HCT116 (cell line): ENCODE results near the gene DPP4. TPM values are rescaled to one million over a fixed set of nuclear protein-coding genes. Genes with fewer than 3 reads are reported as not detected.

Source experiments
- ATAC-seq: fragments of 200-7000 bp; cut with Tn5 transposase; 2 replicates; pipeline ENCODE4 v1.9.1; 2020; ENCODE audit warnings: mild to moderate bottlenecking, moderate library complexity
- BruUV-seq: library from RNA; stranded (reverse); fragments of 400-500 nt; replicated peaks from 2 replicates; lab custom pipeline; 2021; lab: Mats Ljungman, UMichigan
- CTCF ChIA-PET: fragments of 300-600 bp; sonication (Branson Sonifier 250); formaldehyde crosslinking; loops from one replicate; lab custom pipeline; 2021; ENCODE audit warnings: antibody characterized with exemption; lab: Charles Lee
- POLR2A ChIA-PET: fragments of 300-600, 350-600 bp; sonication (Branson Sonifier 250); formaldehyde crosslinking; loops from one replicate; lab custom pipeline; 2021; ENCODE audit warnings: antibody characterized with exemption; lab: Charles Lee
- RAD21 ChIA-PET, 2 experiments: fragments of 300-600 bp; sonication (Branson Sonifier 250); formaldehyde crosslinking; loops; one replicate each; lab custom pipeline; 2023; ENCODE audit warnings: low total read pairs in 2 of 2; ENCODE audit not compliant: uncharacterized antibody in 2 of 2, unreplicated experiment in 2 of 2, low non-redundant PET in 1 of 2; lab: Charles Lee
- DNase-seq: peaks from one replicate; pipeline ENCODE4 v3.0.0-alpha.2; 2010; ENCODE audit warnings: low read depth, low spot score
- H2AFZ ChIP-seq: fragments of 200-600 bp; shearing (Covaris generic), sonication (generic); 2 replicates; pipeline ENCODE4 v1.6.1; 2017; ENCODE audit warnings: low read depth, mixed run types, mixed read lengths, antibody characterized with exemption, low read length; ENCODE audit not compliant: poor library complexity, severe bottlenecking
- H3K27ac ChIP-seq: 2 replicates; pipeline ENCODE4 v1.5.1; 2012; ENCODE audit warnings: low read depth, low read length
- H3K27me3 ChIP-seq: fragments of 200-600 bp; sonication (generic); 2 replicates; pipeline ENCODE4 v1.6.1; 2016; ENCODE audit warnings: mixed run types, low read length, mixed read lengths; ENCODE audit not compliant: insufficient read depth
- H3K36me3 ChIP-seq, 2 experiments: fragments of 200-500 bp in 1 of 2; fragments of 200-600 bp in 1 of 2; sonication (Bioruptor generic) in 1 of 2; sonication (generic) in 1 of 2; 2 replicates each; pipeline versions ENCODE4 v1.5.1 to v1.6.1; 2014 to 2016; ENCODE audit warnings: low read length in 2 of 2, inconsistent platforms in 1 of 2, mixed read lengths in 1 of 2, mixed run types in 1 of 2; ENCODE audit not compliant: insufficient read depth in 2 of 2, control insufficient read depth in 1 of 2
- H3K4me1 ChIP-seq, 2 experiments: fragments of 200-600 bp in 1 of 2; sonication (generic) in 1 of 2; 2 replicates each; pipeline versions ENCODE4 v1.5.1 to v1.6.1; 2012 to 2017; ENCODE audit warnings: low read length in 2 of 2, inconsistent platforms in 1 of 2, mild to moderate bottlenecking in 1 of 2, mixed read lengths in 1 of 2, mixed run types in 1 of 2, moderate library complexity in 1 of 2; ENCODE audit not compliant: insufficient read depth in 2 of 2, control insufficient read depth in 1 of 2
- H3K4me2 ChIP-seq: fragments of 200-600 bp; sonication (generic); 2 replicates; pipeline ENCODE4 v1.6.1; 2017; ENCODE audit warnings: mixed run types, low read length, mixed read lengths
- H3K4me3 ChIP-seq, 2 experiments: fragments of 200-600 bp in 1 of 2; sonication (generic) in 1 of 2; replicated peaks in 1 of 2; 2 replicates each; pipeline ENCODE4 v1.5.1; 2011 to 2016; ENCODE audit warnings: low read length in 2 of 2, control low read depth in 1 of 2, low read depth in 1 of 2, mild to moderate bottlenecking in 1 of 2, mixed read lengths in 1 of 2, mixed run types in 1 of 2
- H3K79me2 ChIP-seq: fragments of 200-600 bp; sonication (generic); 2 replicates; pipeline ENCODE4 v1.6.1; 2017; ENCODE audit warnings: mild to moderate bottlenecking, mixed run types, low read length, moderate library complexity, mixed read lengths; ENCODE audit not compliant: insufficient read depth
- H3K9ac ChIP-seq: fragments of 200-600 bp; sonication (generic); 2 replicates; pipeline ENCODE4 v1.6.1; 2016; ENCODE audit warnings: low read length, mixed read lengths
- H3K9me2 ChIP-seq: fragments of 200-600 bp; sonication (generic), shearing (Covaris generic); 2 replicates; pipeline ENCODE4 v1.6.1; 2017; ENCODE audit warnings: mixed run types, mild to moderate bottlenecking, moderate library complexity; ENCODE audit not compliant: insufficient read depth
- H3K9me3 ChIP-seq, 2 experiments: fragments of 200-500 bp in 1 of 2; fragments of 200-600 bp in 1 of 2; sonication (Bioruptor generic) in 1 of 2; sonication (generic) in 1 of 2; 2 replicates each; pipeline ENCODE4 v1.6.1; 2014 to 2017; ENCODE audit warnings: low read length in 2 of 2, mixed read lengths in 2 of 2, inconsistent platforms in 1 of 2, low read depth in 1 of 2, mild to moderate bottlenecking in 1 of 2, mixed run types in 1 of 2, moderate library complexity in 1 of 2; ENCODE audit not compliant: control insufficient read depth in 1 of 2, insufficient read depth in 1 of 2
- H4K20me1 ChIP-seq: fragments of 200-600 bp; sonication (generic), shearing (Covaris generic); 2 replicates; pipeline ENCODE4 v1.6.1; 2017; ENCODE audit warnings: mixed run types, mild to moderate bottlenecking, moderate library complexity; ENCODE audit not compliant: insufficient read depth
- CBX3 ChIP-seq: IDR thresholded peaks from 2 replicates; pipeline ENCODE4 v1.6.1; 2012; ENCODE audit warnings: low read depth
- CEBPB ChIP-seq: IDR thresholded peaks from 2 replicates; pipeline ENCODE4 v1.6.1; 2012; ENCODE audit warnings: low read depth
- EGR1 ChIP-seq: IDR thresholded peaks from 2 replicates; pipeline ENCODE4 v1.6.1; 2012; ENCODE audit warnings: low read depth
- ELF1 ChIP-seq: IDR thresholded peaks from 2 replicates; pipeline ENCODE4 v1.6.1; 2012; ENCODE audit warnings: low read depth, borderline replicate concordance
- EZH2phosphoT487 ChIP-seq: fragments of 200-600 bp; IDR thresholded peaks from 2 replicates; pipeline ENCODE4 v1.6.1; 2018; ENCODE audit warnings: antibody characterized with exemption, borderline replicate concordance
- POLR2A ChIP-seq: IDR thresholded peaks from 2 replicates; pipeline ENCODE4 v1.7.0; 2011; ENCODE audit warnings: borderline replicate concordance; ENCODE audit not compliant: insufficient read depth, insufficient read length; ENCODE audit errors: extremely low read depth
- SRF ChIP-seq: IDR thresholded peaks from 2 replicates; pipeline ENCODE4 v1.6.1; 2012; ENCODE audit warnings: low read depth
- TCF7L2 ChIP-seq: IDR thresholded peaks from 2 replicates; pipeline ENCODE4 v1.7.0; 2011; ENCODE audit warnings: borderline replicate concordance, inconsistent platforms; ENCODE audit not compliant: insufficient read depth, insufficient read length; ENCODE audit errors: extremely low read depth
- YY1 ChIP-seq: IDR thresholded peaks from 2 replicates; pipeline ENCODE4 v1.6.1; 2011; ENCODE audit warnings: low read length, low read depth, moderate library complexity, mild to moderate bottlenecking; ENCODE audit not compliant: insufficient replicate concordance; ENCODE audit errors: extremely low read depth
- ZFX ChIP-seq: fragments of 450-650 bp; IDR thresholded peaks from 2 replicates; pipeline ENCODE4 v1.6.1; 2017
- intact Hi-C: fragments of 100-400 bp; cut with micrococcal nuclease; formaldehyde crosslinking; loops from 2 replicates; pipeline ENCODE4 v1.10.0; 2022
- total RNA-seq: library from RNA; stranded (reverse); gene quantifications from one replicate; pipeline ENCODE4 v1.2.1, GENCODE V29; 2021; ENCODE audit not compliant: unreplicated experiment
- TF ChIP-seq, protein P1 (sequence below): IDR thresholded peaks from 2 replicates; pipeline ENCODE4 v1.6.1; 2011; ENCODE audit warnings: mild to moderate bottlenecking, low read length, moderate library complexity; ENCODE audit not compliant: insufficient replicate concordance; ENCODE audit errors: extremely low read depth
- TF ChIP-seq, protein P2 (sequence below): IDR thresholded peaks from 2 replicates; pipeline ENCODE4 v1.6.1; 2012; ENCODE audit warnings: low read depth
- TF ChIP-seq, protein P3 (sequence below), 3 experiments: fragments of 200-600 bp in 1 of 3; sonication (generic) in 1 of 3; IDR thresholded peaks in 2 of 3; conservative IDR thresholded peaks in 1 of 3; 2 replicates each; pipeline ENCODE4 v1.5.1; 2012 to 2017; ENCODE audit warnings: low read depth in 2 of 3, low read length in 2 of 3, antibody characterized with exemption in 1 of 3, borderline replicate concordance in 1 of 3, control low read depth in 1 of 3, mild to moderate bottlenecking in 1 of 3, mixed read lengths in 1 of 3, mixed run types in 1 of 3, moderate library complexity in 1 of 3; ENCODE audit not compliant: insufficient read depth in 1 of 3

DPP4 gene
- total RNA-seq, 1 experiment from 2014 or later: 3.6 TPM

DNA sequence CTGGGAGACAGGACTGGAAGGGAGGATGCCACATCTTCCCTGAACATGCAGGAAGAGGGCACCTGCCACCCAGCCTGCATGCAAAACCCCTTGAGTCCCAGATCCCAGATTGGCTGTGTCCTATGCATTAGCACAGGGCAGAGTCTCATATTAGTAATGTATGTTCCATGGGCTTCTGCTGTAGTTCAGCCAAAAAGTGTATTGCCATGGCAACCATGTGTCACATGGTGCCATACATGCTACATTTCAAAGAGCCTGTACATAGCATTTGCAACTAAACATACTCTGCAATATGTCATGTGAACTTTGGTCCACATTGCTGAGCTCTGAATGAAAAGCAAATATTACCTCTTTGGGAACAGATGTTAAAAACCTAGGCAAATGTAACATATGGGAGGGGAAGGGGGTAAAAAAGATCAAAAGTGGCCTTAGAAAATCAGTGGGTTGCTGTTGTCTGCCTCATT is 78.4 kb downstream of the DPP4 start (continued):
- TF ChIP-seq, protein P1, sequence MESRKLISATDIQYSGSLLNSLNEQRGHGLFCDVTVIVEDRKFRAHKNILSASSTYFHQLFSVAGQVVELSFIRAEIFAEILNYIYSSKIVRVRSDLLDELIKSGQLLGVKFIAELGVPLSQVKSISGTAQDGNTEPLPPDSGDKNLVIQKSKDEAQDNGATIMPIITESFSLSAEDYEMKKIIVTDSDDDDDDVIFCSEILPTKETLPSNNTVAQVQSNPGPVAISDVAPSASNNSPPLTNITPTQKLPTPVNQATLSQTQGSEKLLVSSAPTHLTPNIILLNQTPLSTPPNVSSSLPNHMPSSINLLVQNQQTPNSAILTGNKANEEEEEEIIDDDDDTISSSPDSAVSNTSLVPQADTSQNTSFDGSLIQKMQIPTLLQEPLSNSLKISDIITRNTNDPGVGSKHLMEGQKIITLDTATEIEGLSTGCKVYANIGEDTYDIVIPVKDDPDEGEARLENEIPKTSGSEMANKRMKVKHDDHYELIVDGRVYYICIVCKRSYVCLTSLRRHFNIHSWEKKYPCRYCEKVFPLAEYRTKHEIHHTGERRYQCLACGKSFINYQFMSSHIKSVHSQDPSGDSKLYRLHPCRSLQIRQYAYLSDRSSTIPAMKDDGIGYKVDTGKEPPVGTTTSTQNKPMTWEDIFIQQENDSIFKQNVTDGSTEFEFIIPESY: no peak
- TF ChIP-seq TCF7L2: no peak
- no peak for TF ChIP-seq CBX3
- no peak for TF ChIP-seq CEBPB
- no peak for TF ChIP-seq ZFX
- TF ChIP-seq, all 23 proteins: peak for 0

DNA sequence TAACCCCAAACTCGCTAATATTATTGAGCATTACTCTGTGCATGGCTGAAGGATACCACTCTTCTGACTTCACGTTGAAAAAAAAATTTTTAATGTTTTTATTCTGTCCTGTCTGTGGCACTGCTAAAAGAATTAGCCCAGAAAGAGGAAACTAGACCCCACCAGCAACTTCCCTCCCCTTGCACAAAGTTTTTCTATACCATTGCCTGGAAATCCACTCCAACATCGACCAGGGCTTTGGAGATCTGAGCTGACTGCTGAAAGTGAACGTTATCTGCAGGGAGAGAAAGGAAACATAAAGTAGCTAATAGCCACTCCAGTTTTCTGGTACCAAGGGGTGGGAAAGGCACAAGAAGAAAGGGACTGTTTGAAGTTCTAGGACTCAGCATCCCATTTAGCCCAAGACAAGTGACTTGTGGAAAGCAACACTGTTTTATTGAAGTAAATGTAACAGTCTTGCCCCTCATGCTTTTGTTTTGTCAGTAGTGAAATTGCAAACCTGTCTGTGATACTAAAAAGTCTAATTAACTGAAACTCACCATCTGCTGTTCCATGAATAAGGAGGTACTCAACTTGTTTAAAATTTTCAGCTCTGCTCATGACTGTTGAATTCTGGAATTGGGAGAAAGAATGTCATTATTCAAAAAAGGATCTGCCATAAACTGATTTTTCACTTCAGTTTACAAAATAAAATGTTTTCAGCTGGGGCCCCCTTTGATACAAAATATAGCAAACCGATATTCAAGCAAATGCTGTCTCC is 79.1 kb downstream of the DPP4 start:
- ChIA-PET POLR2A (no interaction called here), CTCF (interaction anchor here (1.0 to 1.7 kb wide), 2 partner anchors 13 to 303 kb away, joined by 4 to 8 read pairs; no protein-coding TSS in a partner anchor), RAD21 (no interaction called here)
- no peak for DNase-seq
- H3K9ac ChIP-seq: no peak overlapping the region
- no peaks in the 10 kb centered on the region for H3K9me3 ChIP-seq
- ATAC-seq: no peak
- H3K79me2 ChIP-seq: no peaks in the 10 kb centered on the region
- H3K4me3 ChIP-seq: no peak overlapping the region
- H3K4me1 ChIP-seq: peaks cover 0 to 8% of the 10 kb centered on the region in 2 experiments; a peak in 2 of 4 replicates
- no peaks in the 10 kb centered on the region for H3K27me3 ChIP-seq
- no peaks in the 10 kb centered on the region for H4K20me1 ChIP-seq
- H3K9me2 ChIP-seq: no peaks in the 10 kb centered on the region
- H3K36me3 ChIP-seq: no peaks in the 10 kb centered on the region
- BruUV-seq: no TSS peak
- no peak overlapping the region for H2AFZ ChIP-seq
- no peak overlapping the region for H3K4me2 ChIP-seq
- intact Hi-C loops: no loop called here
- no peak overlapping the region for H3K27ac ChIP-seq
- no peak for TF ChIP-seq ELF1
- TF ChIP-seq, protein P1: no peak
- TF ChIP-seq EZH2phosphoT487: no peak
- TF ChIP-seq, protein P2, sequence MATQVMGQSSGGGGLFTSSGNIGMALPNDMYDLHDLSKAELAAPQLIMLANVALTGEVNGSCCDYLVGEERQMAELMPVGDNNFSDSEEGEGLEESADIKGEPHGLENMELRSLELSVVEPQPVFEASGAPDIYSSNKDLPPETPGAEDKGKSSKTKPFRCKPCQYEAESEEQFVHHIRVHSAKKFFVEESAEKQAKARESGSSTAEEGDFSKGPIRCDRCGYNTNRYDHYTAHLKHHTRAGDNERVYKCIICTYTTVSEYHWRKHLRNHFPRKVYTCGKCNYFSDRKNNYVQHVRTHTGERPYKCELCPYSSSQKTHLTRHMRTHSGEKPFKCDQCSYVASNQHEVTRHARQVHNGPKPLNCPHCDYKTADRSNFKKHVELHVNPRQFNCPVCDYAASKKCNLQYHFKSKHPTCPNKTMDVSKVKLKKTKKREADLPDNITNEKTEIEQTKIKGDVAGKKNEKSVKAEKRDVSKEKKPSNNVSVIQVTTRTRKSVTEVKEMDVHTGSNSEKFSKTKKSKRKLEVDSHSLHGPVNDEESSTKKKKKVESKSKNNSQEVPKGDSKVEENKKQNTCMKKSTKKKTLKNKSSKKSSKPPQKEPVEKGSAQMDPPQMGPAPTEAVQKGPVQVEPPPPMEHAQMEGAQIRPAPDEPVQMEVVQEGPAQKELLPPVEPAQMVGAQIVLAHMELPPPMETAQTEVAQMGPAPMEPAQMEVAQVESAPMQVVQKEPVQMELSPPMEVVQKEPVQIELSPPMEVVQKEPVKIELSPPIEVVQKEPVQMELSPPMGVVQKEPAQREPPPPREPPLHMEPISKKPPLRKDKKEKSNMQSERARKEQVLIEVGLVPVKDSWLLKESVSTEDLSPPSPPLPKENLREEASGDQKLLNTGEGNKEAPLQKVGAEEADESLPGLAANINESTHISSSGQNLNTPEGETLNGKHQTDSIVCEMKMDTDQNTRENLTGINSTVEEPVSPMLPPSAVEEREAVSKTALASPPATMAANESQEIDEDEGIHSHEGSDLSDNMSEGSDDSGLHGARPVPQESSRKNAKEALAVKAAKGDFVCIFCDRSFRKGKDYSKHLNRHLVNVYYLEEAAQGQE: no peak
- TF ChIP-seq POLR2A: no peak
- TF ChIP-seq EGR1: no peak
- TF ChIP-seq YY1: no peak
- TF ChIP-seq, protein P3, sequence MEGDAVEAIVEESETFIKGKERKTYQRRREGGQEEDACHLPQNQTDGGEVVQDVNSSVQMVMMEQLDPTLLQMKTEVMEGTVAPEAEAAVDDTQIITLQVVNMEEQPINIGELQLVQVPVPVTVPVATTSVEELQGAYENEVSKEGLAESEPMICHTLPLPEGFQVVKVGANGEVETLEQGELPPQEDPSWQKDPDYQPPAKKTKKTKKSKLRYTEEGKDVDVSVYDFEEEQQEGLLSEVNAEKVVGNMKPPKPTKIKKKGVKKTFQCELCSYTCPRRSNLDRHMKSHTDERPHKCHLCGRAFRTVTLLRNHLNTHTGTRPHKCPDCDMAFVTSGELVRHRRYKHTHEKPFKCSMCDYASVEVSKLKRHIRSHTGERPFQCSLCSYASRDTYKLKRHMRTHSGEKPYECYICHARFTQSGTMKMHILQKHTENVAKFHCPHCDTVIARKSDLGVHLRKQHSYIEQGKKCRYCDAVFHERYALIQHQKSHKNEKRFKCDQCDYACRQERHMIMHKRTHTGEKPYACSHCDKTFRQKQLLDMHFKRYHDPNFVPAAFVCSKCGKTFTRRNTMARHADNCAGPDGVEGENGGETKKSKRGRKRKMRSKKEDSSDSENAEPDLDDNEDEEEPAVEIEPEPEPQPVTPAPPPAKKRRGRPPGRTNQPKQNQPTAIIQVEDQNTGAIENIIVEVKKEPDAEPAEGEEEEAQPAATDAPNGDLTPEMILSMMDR (IDR thresholded peaks at IDR 0.05 in 2 of 3, conservative IDR thresholded peaks at IDR 0.05 in 1 of 3; ENCODE audit: borderline replicate concordance in 1 of 3, insufficient read depth in 1 of 3, low read depth in 2 of 3, low read length in 2 of 3): no peak
- no peak for TF ChIP-seq SRF
